ENCODE data around the gene TMEM222.

TMEM222 gene

DNA sequence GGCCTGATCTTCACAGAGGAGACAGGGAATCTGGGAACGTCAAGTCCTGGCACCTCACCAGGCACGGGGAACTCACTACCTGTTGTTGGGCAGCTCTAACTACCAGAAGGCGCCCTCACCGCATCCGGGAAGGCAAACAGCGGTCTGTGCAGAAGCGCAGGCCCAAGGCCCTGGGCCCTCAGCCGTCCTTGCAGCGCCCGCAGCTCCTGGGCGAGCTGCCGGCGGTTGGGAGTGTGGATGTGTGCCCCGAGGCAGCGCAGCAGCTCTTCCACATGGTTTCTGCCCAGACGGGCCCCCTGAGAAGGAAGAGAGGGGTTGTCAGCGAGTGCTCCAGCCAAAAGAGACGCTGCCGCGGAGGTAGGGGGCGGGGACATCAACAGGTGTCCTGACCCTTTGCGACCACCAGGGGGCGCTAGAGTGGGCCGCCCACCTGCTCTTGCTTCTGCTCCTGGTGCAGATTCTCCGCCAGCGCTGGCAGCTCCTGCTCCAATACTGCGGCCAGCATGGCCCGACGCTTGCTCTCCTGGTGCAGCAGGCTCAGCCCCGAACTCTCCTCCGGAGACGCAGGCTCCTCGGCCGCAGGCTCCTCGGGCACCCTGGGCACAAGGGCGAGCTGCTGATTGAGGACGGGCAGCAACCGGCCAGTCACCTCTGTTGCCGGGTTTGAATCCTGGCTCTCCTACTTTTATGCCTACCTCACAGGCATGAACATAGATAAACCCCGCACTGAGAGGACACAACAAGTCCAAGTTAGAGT lies 35.5 kb downstream of the TMEM222 start:
- in situ Hi-C loops (cut with MboI; ENCODE audit: low sequenced_read_pairs), result no loop called here

DNA sequence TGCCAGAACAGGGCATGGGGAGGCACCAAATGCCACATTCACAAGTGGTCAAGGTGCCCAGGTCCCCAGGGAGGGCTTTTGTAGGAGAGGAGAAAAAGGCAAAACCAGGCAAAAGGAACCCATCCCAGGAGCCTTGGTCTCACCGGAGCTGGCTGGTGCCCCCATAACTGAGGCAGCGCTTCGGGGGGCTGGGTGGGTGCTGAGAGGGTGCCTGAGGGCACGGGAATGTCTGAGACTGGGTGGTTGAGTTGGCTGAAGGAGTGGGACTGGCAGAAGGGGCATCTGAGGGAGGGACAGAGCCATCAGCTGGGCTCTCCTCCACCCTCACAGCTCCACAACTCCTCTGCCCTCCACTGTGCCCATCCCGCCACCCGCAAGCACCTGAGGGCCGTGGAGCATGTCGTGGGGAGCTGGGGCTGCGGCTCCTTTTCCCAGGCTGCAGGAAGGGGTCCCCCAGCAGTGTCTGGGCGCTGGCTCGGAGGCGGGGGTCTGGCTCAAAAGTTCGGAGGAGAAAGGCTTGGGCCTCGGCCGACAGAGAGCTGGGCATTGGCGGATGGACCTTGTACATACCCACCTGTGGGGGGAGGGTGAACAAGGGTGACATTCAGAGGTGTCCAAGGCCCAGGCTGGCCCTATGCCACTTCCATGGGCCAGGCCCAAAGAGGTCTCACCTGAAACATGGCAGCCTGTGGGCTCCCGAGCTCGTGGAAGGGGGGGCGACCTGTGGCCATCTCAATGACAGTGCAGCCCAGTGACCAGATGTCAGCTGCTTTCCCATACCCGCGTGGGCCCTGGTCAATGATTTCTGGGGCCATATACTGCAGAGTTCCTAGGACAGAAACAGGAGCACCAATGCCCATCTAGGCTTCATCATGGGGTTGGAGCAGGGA lies 36.3 kb downstream of the TMEM222 start:
- in situ Hi-C loops (cut with MboI; ENCODE audit: low sequenced_read_pairs), result no loop called here

DNA sequence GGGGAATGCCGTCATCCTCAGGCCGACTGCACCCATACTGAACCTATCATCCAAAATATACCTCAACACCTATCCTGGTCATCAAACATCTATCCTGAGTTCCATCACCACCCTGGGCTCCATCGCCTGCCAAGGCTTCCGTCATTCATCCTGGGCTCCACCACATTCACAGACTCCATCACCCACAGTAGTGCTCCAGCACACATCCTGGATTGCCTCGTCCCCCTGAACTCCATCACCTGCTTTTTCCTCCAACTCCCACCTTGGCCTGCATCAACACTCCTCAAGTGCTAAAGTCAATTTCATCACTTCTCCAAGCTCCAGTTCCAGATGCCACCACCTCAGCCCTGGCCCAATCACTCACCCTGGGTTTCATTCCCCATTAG lies 37.0 kb downstream of the TMEM222 start:
- in situ Hi-C loops (cut with MboI; ENCODE audit: low sequenced_read_pairs), result no loop called here

DNA sequence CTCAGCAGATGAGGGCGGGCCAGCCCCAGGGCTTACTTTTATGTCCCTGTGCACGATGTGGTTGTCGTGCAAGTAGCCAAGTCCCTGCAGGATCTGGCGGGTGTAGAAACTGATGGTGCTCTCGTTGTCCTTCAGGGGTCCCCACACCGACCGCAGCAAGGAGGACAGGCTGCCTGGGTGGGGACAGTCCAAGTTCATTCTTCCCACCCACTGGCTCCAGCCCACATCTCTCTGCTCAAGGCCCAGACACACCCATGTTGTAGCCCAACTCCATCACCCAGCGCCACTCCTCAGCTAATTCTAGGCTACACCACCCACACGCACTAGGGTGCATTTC lies 37.8 kb downstream of the TMEM222 start:
- in situ Hi-C loops (cut with MboI; ENCODE audit: low sequenced_read_pairs), result no loop called here

DNA sequence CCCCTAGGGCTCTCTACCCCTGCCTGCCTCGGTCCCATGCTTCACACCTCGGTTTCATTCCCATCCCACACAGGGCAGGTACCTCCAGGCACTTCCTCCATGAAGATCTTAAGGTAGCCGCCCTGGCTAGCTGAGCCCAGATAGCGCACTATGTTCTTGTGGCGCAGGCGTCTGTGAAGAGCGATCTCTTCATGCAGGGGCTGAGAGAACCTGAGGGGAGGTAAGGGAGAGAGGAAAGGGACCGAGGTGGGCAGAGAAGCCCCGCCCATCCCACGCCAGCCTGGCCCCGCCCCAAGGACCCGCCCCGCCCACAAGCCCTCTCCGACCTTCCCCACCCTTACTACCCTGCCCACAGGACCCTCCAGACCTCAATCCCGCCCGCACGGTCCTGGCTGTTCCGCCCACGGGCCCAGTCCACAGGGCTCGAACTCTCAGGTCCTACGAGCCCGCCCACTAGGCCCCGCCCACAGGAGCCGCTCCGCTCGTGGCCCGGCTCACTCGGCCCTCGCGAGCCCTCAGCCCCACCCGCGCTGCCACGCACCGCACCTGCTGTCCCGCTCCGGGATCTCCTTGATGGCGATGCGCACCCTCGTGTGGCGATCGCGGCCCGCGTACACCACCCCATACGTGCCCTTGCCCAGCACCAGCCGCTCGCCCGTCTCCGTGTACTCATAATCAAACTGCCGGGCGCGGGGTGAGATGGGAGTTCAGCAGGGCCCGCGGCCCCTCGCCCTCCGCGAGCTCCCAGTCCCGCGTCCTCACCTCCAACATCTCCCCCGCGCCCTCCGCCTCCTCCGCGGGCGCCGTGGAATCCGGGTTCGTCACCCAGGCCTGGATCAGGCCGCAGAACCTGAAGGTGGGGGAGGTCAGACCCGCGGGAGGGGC lies 38.4 kb downstream of the TMEM222 start:
- in situ Hi-C loops (cut with MboI; ENCODE audit: low sequenced_read_pairs), result no loop called here

DNA sequence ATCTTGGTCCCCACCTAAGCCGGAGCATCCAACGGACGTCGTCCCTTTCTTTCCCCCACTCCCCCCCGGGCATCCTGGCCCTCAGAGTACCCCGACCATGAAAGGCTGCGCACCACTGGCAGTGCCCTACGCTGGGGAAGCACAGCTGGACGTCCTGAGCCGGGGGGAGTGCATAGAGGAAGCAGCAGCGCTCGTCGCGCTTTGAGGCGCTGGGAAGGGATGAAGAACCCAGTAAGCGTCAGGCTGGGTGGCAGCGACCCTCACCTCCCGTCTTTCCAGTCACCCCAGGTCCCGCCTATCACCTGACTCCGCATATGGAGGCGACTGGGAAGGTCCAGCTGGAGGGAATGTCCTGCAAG lies 39.1 kb downstream of the TMEM222 start:
- in situ Hi-C loops (cut with MboI; ENCODE audit: low sequenced_read_pairs), result no loop called here

DNA sequence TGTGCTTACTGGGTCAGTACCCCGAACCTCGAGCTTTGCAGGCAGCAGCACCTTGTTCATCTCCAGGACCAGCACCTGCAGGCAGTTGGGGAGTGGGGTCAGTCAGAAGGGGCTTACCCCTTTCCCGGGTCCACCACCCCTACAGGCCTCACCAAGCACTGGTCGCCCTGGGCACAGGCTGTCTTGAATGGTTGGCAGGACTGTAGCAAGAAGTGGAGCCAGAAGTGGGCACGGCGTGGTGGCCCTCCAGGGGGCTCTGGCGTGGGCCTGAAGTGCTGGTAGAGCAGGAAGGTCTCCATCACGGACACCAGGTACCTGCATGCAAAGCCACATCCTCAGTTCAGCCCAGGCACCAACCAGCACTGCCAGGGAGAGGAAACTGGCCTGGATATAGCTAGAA lies 39.6 kb downstream of the TMEM222 start:
- in situ Hi-C loops (cut with MboI; ENCODE audit: low sequenced_read_pairs), result no loop called here

DNA sequence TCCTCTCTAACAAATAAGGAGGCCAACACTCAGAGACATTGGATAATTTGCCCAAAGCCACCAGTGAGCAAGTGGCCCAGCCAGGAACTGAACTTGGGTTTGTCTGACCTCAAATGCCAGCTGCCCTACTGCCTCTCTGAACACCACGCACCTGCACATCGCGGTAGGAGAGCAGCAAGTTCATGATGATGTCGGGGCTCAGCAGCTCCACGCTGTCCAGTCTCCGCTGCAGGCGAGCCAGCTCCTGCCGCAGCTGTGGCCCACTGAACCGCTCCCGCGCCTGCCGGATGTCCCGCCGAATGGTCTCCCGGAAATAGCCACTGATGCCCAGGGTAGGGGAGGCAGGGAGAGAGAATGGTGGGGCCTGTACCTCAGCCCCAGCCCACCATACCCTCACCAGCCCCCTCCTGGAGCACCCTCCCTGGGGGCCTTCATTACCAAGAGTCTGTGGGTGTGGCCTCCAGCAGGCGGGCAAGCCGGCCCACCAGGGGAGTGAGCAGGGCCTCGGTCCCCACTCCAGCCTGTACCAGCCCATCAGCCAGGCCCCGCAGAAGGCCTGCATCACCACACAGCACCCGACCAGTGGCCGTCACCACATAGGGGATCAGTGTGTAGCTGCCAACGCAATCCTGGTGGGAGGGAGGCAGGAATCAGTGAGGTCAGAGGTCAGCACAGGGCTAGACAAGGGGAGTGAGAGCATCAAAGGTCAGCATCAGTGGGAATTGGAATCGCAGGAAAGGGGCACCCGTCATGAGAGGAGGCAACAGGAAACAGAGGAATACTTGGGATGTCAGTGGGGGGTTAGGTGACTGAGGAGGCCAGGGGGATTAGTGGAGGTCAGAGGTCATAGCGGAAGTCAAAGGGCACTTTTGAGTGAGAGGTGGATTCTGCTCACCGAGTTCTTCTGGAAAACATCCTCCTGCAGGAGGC lies 42.1 kb downstream of the TMEM222 start:
- in situ Hi-C loops (cut with MboI; ENCODE audit: low sequenced_read_pairs), result no loop called here

DNA sequence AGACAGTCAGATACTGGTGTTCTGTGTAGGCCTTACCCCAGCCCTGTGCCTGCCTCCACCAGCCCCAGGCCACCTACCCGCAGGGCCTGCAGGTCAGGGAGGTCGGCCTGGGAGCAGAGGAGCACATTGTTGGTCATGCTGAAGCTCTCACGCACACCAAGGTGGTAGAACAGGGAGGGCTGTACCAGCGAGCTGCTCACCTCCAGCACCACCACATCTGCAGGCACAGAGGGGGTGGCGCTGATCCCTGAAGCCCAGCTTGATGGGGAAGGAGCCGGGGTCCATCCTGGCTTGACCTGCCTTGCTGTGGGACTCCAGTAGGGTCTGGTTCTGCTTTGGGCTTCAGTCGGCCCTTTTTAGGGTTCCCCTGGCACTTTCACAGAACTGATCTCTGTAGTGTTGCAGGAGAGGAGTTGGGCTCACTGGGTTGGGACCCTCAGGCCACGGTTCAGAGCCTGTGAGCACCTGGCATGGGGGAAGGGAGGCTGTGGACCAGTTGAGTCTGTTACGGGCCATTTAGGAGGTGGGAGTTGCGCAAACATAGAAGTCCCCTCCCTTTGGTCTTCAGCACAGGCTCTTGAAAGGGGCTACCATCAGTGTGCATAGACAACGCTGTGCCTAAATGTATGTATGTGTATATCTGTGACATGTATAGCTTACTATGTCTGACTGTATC lies 42.9 kb downstream of the TMEM222 start:
- in situ Hi-C loops (cut with MboI; ENCODE audit: low sequenced_read_pairs), result no loop called here

DNA sequence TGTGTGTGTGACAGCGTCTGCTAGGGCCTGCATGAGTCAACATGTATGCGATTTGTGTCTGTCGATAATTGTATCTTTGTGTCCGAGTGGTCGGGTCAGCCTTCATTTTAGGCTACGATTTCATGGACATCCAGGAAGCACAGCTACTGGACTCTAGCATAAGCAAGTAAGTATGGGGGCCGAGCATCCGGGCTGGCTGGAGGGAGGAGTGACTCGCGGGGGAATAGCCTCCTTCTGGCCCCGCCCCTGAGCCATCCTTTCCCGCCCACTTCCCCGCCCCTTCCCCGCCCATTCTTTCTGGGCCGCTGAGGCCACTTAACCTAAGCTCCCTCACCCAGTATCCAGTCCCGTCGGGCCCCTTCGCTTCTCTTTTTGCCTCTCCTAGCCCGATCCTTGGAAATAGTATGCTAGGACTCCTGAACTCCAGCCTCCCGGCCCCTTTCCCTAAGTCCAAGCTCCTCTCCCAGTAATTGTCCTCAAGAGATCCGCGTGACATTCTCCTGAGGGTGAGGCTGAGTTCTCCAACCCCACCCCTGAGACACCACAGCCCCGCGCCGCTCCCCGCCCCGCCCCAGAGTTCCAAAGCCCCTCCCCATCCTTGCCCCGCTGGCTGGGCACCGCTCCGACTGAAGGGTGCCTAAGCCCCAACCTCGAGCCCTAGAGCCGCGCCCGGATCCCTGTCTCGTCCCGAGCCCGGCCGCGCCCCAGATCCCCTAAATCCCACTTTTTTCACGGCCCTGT lies 43.6 kb downstream of the TMEM222 start:
- in situ Hi-C loops (cut with MboI; ENCODE audit: low sequenced_read_pairs), result no loop called here

DNA sequence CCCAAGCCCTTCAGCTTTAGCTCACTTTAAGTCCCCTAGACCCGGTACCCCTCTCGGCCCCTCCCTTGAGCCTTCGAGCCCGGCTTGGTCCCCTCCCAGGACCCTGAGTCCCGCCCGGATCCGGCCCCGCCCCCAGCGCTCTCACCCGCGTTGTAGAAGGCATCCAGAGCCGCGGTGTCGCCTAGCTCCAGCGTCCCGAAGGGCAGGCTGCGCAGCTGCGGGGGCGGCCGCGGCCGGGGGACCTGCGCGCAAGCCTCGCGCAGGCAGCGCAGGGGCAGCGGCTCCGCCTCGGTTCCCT lies 44.1 kb downstream of the TMEM222 start:
- in situ Hi-C loops (cut with MboI; ENCODE audit: low sequenced_read_pairs), result no loop called here

DNA sequence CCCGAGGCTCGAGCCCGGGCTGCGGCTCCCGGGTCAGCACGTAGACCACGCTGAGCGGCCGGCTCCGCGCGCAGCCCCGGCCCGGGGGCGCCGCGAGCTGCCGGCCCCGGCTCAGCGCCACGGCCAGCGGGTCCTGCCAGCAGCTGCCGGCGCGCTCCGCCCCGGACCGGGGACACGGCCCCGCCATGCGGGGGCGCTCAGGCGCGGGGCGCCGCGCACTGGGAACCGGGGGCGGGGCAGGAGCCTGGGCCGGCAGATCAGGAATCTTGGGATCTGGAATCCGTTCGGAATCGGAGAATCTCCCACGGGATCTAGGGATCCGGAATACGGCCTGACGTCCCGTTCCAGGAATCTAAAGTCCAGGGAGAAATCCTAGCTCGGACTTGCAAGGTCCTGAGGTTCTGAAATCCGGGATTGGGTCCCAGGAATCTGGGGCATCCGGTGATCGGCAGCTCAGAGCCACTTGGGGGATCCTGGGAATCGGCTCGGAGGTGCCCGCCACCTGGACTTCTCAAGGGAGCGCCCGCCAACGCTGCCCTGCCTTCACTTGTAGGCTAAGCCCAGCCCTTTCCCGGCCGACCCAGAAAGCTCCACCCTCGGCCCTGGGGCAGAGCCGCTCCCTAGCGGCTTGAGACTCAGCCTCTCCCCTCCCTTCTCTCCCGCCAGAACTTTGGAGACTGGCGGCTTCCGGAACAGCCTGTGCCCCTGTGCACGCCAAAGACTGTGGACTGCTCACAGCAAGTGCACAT lies 44.6 kb downstream of the TMEM222 start, which contains the start of gene MAP3K6:
MAP3K6 (minus strand) TSS at position 551 of the 749 bp plus-strand sequence; CDS start at position 187, 364 bp downstream.
- in situ Hi-C loops (cut with MboI; ENCODE audit: low sequenced_read_pairs), result no loop called here

DNA sequence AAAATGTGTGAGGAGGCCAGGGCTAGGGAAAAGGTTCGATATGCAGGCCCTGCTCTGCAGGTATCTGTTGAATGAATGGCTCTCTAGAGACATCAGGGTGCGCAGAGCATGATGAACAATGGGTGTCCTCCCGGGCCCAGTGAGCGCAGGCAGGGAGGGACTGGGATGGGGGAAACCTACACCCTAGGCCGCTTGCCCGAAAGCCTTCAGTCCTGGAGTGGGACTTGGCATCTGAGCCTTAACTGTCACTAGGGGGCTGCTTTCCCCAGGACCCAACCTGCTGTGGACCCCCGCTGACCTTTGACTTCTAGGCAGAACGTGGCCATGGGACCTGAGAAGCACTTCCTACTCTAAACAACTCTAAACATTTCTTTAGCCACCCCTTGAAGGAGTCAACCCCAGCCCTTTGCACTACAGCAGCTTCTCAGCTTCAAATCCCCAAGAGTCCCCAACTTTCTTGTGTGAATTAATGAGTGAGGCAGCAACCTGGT lies 45.2 kb downstream of the TMEM222 start:
- in situ Hi-C loops (cut with MboI; ENCODE audit: low sequenced_read_pairs), result no loop called here

DNA sequence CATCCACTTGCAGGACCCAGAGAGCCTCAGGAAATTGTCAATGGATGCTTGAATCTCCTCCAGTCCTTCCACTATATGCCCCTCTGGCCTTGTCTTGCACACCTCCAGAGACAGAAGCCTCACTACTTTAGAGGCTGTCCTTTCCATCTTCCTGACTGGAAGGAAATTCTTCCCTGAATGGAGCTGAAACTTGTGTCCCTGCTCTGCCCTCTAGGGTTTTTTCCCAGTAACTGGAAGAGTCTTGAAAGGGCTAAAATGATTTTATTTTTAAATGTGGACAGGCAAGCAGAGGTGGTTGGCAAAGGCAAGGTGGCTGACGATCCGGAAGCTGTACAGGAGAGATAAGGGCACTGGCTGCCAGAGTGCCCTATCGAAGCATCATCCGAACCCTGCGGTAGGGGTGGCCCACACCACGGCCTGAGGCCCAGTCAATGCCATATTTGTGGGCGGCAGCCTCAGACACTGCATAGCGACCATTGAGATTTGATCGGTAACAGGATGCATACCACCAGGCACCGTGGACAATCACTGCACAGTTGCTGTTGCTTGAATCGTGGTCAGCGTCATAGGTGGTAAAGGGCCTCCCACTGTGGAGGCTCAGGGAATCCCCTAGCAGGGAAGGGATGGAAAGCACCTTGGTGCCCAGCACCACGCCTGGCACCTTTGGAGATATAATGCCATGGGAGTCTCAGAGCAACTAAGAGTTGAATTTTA lies 47.1 kb downstream of the TMEM222 start:
- in situ Hi-C loops (cut with MboI; ENCODE audit: low sequenced_read_pairs), result no loop called here

DNA sequence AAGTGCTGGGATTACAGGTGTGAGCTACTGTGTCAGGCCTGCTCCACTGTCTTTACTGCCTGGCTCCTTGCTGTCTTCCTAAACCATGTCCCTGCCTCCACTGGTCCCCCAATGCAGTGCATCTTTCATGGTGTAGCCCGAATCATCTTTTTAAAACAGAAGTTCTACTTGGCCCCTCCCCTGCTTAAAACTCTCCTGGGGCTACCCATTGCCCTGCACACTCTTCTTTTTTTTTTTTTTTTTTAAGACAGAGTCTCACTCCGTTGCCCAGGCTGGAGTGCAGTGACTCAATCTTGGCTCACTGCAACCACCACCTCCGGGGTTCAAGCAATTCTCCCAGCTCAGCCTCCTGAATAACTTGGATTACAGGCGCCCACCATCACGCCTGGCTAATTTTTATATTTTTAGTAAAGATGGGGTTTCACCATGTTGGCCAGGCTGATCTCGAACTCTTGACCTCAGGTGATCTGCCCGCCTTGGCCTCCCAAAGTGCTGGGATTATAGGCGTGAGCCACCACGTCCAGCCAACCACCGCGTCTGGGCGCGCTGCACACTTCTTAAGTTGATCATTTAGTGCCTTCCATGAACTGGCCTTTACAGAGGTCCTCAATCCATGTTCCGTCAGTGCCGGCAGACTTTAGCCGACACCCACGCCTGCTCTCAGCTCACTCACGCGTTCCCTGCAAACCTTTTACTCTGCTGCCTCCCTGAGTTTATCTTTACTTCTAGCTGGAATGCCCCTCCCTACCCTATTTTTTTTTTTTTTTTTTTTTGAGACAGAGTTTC lies 50.3 kb downstream of the TMEM222 start:
- in situ Hi-C loops (cut with MboI; ENCODE audit: low sequenced_read_pairs), result no loop called here

DNA sequence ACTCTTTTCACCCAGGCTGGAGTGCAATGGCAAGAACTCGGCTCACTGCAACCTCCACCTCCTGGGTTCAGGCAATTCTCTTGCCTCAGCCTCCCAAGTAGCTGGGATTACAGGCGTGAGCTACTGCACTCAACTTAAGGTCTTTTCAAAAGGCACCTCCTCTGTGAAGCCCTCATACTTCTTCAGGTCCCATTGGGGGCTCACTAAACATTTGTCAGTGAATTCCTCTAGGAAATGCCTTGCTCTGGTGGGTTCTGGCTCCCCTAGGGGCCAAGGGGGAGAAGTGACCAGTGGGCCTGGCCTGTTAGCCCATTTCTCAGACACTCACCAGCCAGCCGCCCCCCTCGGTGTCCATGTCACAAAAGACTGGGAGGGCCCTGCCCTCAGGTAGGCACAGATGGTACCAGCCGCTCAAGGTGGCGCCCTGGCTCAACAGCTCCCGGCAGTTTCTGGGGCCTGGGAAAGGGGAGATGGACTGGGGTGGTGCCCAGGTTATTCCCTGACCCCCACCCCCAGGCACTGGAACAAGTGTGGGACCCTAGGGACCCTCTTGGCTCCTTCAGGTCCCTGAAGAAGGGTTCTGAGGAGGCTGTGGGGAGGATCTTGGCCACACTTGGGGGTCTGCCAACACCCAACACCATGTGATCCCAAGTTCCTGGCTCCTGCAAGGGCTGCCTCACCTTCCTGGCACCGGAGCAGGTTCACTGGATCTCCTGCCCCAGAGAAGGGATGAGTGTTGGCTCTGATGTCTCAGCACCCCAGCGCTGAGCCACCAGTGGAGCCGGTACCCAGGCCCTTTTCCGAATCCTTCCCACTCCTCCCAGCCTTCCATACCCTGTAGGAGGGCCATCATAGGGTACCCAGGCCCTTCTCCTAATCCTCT lies 51.1 kb downstream of the TMEM222 start:
- in situ Hi-C loops (cut with MboI; ENCODE audit: low sequenced_read_pairs), result no loop called here
